Adipocyte (in vitro differentiated cells): Measurements from ENCODE around the gene USP19.
A peak's percentile ranks its signal among the peaks of the same experiment; 100 is the strongest.

Source experiments
- DNase-seq: peaks from one replicate; pipeline ENCODE4 v3.0.0-alpha.2; 2015; ENCODE audit warnings: low read depth
- H3K27me3 ChIP-seq: replicated peaks from 2 replicates; pipeline ENCODE4 v1.7.0; 2013; ENCODE audit warnings: mild to moderate bottlenecking, low read length, moderate library complexity; ENCODE audit not compliant: control insufficient read depth, insufficient read depth
- H3K36me3 ChIP-seq: 2 replicates; pipeline ENCODE4 v1.7.0; 2013; ENCODE audit warnings: low read length, mild to moderate bottlenecking, moderate library complexity; ENCODE audit not compliant: control insufficient read depth, insufficient read depth, severe bottlenecking
- H3K4me1 ChIP-seq: 2 replicates; pipeline ENCODE4 v1.7.0; 2013; ENCODE audit warnings: mild to moderate bottlenecking, low read length, moderate library complexity; ENCODE audit not compliant: control insufficient read depth, insufficient read depth
- H3K4me3 ChIP-seq: 2 replicates; pipeline ENCODE4 v1.7.0; 2013; ENCODE audit warnings: mild to moderate bottlenecking, low read length, moderate library complexity
- H3K9ac ChIP-seq: 2 replicates; pipeline ENCODE4 v1.7.0; 2013; ENCODE audit warnings: mild to moderate bottlenecking, low read length, moderate library complexity
- H3K9me3 ChIP-seq: 2 replicates; pipeline ENCODE4 v1.7.0; 2013; ENCODE audit warnings: mild to moderate bottlenecking, low read length, moderate library complexity; ENCODE audit not compliant: control insufficient read depth

USP19 gene

GRCh38 chr3:49132073-49132436, 11.4 kb upstream of the USP19 start:
- Histone ChIP-seq H3K9me3 (no peaks in the 10 kb centered on the region), H3K36me3 (peaks cover 32% of the 10 kb centered on the region), H3K4me1 (peaks cover 13% of the 10 kb centered on the region), H3K9ac (peak overlapping the region; percentile 87), H3K4me3 (peak overlapping the region; percentile 90), H3K27me3 (no peaks in the 10 kb centered on the region)
- no peak for DNase-seq

GRCh38 chr3:49131576-49131975, 11.0 kb upstream of the USP19 start:
- H3K4me3 ChIP-seq = peak overlapping the region; percentile 90
- H3K36me3 ChIP-seq = peaks cover 36% of the 10 kb centered on the region
- DNase-seq = no peak

GRCh38 chr3:49131040-49131439, 10.4 kb upstream of the USP19 start:
- DNase-seq = no peak
- Histone ChIP-seq H3K9me3 (no peaks in the 10 kb centered on the region), H3K9ac (peak overlapping the region; percentile 87)

More at GRCh38 chr3:49131576-49131975, 11.0 kb upstream of the USP19 start:
- H3K9ac ChIP-seq = peak overlapping the region; percentile 87
- peaks cover 13% of the 10 kb centered on the region for H3K4me1 ChIP-seq
- H3K9me3 ChIP-seq = no peaks in the 10 kb centered on the region
- no peaks in the 10 kb centered on the region for H3K27me3 ChIP-seq

GRCh38 chr3:49124991-49125670, 4.5 kb upstream of the USP19 start:
- no peaks in the 10 kb centered on the region for H3K27me3 ChIP-seq
- no peak overlapping the region for H3K4me3 ChIP-seq
- H3K9me3 ChIP-seq = no peaks in the 10 kb centered on the region
- H3K4me1 ChIP-seq = peaks cover under 1% of the 10 kb centered on the region
- H3K36me3 ChIP-seq = peaks cover 80% of the 10 kb centered on the region
- H3K9ac ChIP-seq = no peak overlapping the region
- DNase-seq = no peak

More at GRCh38 chr3:49131040-49131439, 10.4 kb upstream of the USP19 start:
- no peaks in the 10 kb centered on the region for H3K27me3 ChIP-seq
- peaks cover 41% of the 10 kb centered on the region for H3K36me3 ChIP-seq
- H3K4me1 ChIP-seq = peaks cover 13% of the 10 kb centered on the region
- H3K4me3 ChIP-seq = peak overlapping the region; percentile 90

- Histone ChIP-seq H3K9me3 (no peaks in the 10 kb centered on the region), H3K27me3 (no peaks in the 10 kb centered on the region), H3K9ac (no peak overlapping the region), H3K4me1 (peaks cover 10% of the 10 kb centered on the region), H3K36me3 (peaks cover 71% of the 10 kb centered on the region), H3K4me3 (no peak overlapping the region)
- DNase-seq = no peak
These were observed 3.6 kb upstream of the USP19 start for GRCh38 chr3:49124203-49124602.

- Histone ChIP-seq H3K9ac (no peak overlapping the region), H3K4me1 (peaks cover 15% of the 10 kb centered on the region), H3K36me3 (peaks cover 71% of the 10 kb centered on the region), H3K27me3 (no peaks in the 10 kb centered on the region), H3K9me3 (no peaks in the 10 kb centered on the region), H3K4me3 (no peak overlapping the region)
- no peak for DNase-seq
These were observed 3.1 kb upstream of the USP19 start for GRCh38 chr3:49123687-49124086.

DNA sequence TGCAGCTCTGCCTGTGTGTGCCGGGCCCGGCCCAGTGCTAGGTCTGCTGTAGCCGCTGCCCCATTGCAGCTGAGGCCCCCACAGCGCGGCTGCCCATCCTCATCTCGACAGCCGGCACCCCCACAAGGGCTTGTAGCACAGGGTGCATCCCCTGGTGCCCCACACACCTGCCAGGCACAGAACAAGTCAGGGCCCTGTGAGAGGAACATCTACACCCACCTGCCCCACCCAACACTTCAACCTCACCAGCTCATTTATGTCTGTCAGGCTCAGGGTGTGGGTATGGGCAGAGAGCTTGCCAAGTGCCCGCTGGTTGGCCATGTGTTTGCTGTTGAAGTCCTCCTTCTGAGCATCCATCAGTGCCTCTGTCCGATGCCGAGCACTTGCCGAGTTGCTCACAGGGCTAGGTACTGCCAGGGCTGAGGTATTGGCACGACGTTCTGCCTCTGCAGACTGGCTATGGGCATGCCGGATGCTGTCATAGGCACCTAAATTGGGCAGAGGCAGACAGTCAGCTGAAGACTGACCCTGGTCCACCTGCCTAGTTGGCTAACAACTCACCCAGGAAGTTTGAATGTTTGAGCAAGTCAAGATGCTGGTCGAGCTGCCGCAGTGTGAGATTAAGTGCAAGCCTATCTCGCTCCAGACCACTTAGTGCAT, 2.4 kb upstream of the USP19 start:
- no peaks in the 10 kb centered on the region for H3K9me3 ChIP-seq
- no peaks in the 10 kb centered on the region for H3K27me3 ChIP-seq
- no peak for DNase-seq
- H3K4me3 ChIP-seq = no peak overlapping the region
- H3K9ac ChIP-seq = no peak overlapping the region
- peaks cover 17% of the 10 kb centered on the region for H3K4me1 ChIP-seq
- H3K36me3 ChIP-seq = peaks cover 71% of the 10 kb centered on the region

- Histone ChIP-seq H3K4me1 (peaks cover 17% of the 10 kb centered on the region), H3K9ac (no peak overlapping the region), H3K27me3 (no peaks in the 10 kb centered on the region), H3K9me3 (no peaks in the 10 kb centered on the region), H3K36me3 (peaks cover 74% of the 10 kb centered on the region), H3K4me3 (no peak overlapping the region)
- no peak for DNase-seq
These were observed 1.8 kb upstream of the USP19 start for GRCh38 chr3:49122451-49122850.

DNA sequence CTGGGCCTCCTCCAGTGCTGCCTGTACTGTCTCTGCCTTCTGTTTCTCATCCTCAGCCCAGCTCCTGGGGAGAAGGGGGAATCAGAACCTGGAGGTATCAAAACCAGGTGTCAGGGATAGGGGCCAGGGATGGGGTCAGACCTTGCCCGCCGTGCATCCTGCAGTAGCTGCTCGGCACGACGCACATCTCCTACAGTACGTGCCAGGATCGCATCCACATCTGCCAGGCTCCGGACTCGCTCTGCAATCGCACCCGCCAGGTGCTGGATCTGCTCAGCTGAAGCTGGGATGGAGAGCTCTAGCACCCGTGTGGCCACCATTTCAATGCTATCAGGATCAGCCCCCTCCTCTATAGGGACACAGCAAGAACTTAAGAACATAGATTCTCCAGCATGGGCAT, 1.4 kb upstream of the USP19 start:
- Histone ChIP-seq H3K9ac (no peak overlapping the region), H3K36me3 (peaks cover 76% of the 10 kb centered on the region), H3K4me3 (no peak overlapping the region), H3K27me3 (no peaks in the 10 kb centered on the region), H3K4me1 (peaks cover 17% of the 10 kb centered on the region), H3K9me3 (no peaks in the 10 kb centered on the region)
- no peak for DNase-seq

DNA sequence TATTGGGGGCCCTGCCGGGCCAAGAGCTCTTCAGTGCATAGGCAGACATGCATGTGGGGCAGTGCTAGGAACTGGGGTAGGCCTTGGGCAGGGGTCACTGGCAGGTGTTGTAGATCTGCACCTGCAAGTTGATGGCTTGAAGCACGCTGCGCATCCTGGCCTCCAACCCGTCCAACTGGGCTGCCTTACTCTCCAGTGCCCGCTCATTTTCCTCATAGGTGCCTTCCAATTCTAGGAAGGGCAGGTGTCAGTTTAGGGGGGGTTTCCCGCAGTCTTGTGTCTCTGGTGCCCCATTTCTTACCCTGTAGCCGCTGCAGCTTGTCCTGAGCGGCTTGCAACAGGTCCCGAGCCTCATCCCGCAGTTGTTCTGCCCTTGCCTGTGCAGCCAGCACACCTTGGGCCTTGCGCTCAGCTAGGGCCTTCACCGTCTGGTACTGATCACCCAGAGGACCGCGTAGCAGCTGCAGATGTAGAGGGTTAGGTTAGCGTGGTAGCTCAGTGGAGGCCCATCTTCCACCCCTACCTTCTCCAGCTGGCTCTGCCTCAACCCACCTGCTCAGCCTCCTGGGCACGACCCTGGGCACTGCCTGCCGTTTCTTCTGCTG, 611 bp upstream of the USP19 start:
- Histone ChIP-seq H3K4me1 (peaks cover 17% of the 10 kb centered on the region), H3K36me3 (peaks cover 77% of the 10 kb centered on the region), H3K27me3 (no peaks in the 10 kb centered on the region), H3K4me3 (peak overlapping the region; percentile 86), H3K9me3 (no peaks in the 10 kb centered on the region), H3K9ac (peak overlapping the region; percentile 99)
- no peak for DNase-seq

- peak overlapping the region; percentile 86 for H3K4me3 ChIP-seq
- peaks cover 17% of the 10 kb centered on the region for H3K4me1 ChIP-seq
- no peaks in the 10 kb centered on the region for H3K27me3 ChIP-seq
- no peaks in the 10 kb centered on the region for H3K9me3 ChIP-seq
- H3K36me3 ChIP-seq = peaks cover 78% of the 10 kb centered on the region
- peak overlapping the region; percentile 99 for H3K9ac ChIP-seq
- DNase-seq = peak; percentile 25
These were observed 556 bp downstream of the USP19 start for GRCh38 chr3:49120096-49120437.
